SK-N-SH treated with all-trans-retinoic acid at 6 μM for 48 hours (cell line): ENCODE data around the gene ANTXRL.
"Not testable (repeated sequence)": the region's sequence is repeated elsewhere in the genome, so short reads cannot be mapped to it uniquely, and the experiment has no call there.

Experiments used
- ATAC-seq: fragments of 200-7000 bp; cut with Tn5 transposase; 3 replicates; pipeline ENCODE4 v1.9.1; 2020; ENCODE audit warnings: mild to moderate bottlenecking, moderate library complexity
- BACH2 ChIP-seq: fragments of 250-450 bp; sonication (Bioruptor Pico); IDR thresholded peaks from 2 replicates; pipeline ENCODE4 v1.9.0; 2021; ENCODE audit warnings: mild to moderate bottlenecking, borderline replicate concordance
- CREB5 ChIP-seq: fragments of 250-450 bp; sonication (Bioruptor Pico); IDR thresholded peaks from 2 replicates; pipeline ENCODE4 v1.5.1; 2020; ENCODE audit warnings: low read depth, mild to moderate bottlenecking, moderate library complexity
- CSDC2 ChIP-seq: fragments of 250-450 bp; sonication (Bioruptor Pico); IDR thresholded peaks from 2 replicates; pipeline ENCODE4 v1.5.0; 2020; ENCODE audit warnings: mild to moderate bottlenecking, moderate library complexity
- CSRNP3 ChIP-seq: fragments of 250-450 bp; sonication (Bioruptor Pico); IDR thresholded peaks from 2 replicates; pipeline ENCODE4 v1.5.1; 2021; ENCODE audit warnings: mild to moderate bottlenecking, moderate library complexity
- GLIS3 ChIP-seq: fragments of 250-450 bp; sonication (Bioruptor Pico); IDR thresholded peaks from 2 replicates; pipeline ENCODE4 v1.5.0; 2020; ENCODE audit warnings: mild to moderate bottlenecking, moderate library complexity
- ISL1 ChIP-seq: fragments of 250-450 bp; sonication (Bioruptor Pico); IDR thresholded peaks from 2 replicates; pipeline ENCODE4 v2.1.2; 2022; ENCODE audit warnings: mild to moderate bottlenecking, moderate library complexity
- OSR1 ChIP-seq: fragments of 250-450 bp; sonication (Bioruptor Pico); IDR thresholded peaks from 2 replicates; pipeline ENCODE4 v1.8.0; 2022; ENCODE audit warnings: moderate library complexity, mild to moderate bottlenecking, inconsistent platforms
- PATZ1 ChIP-seq: fragments of 250-450 bp; sonication (Bioruptor Pico); IDR thresholded peaks from 2 replicates; pipeline ENCODE4 v1.8.0; 2020; ENCODE audit warnings: mild to moderate bottlenecking, moderate library complexity, borderline replicate concordance
- POU6F1 ChIP-seq: fragments of 250-450 bp; sonication (Bioruptor Pico); IDR thresholded peaks from 2 replicates; pipeline ENCODE4 v1.8.0; 2021; ENCODE audit warnings: low read depth, mild to moderate bottlenecking, moderate library complexity, borderline replicate concordance
- PPARA ChIP-seq: fragments of 250-450 bp; sonication (Bioruptor Pico); IDR thresholded peaks from 2 replicates; pipeline ENCODE4 v1.5.0; 2020; ENCODE audit warnings: mild to moderate bottlenecking, borderline replicate concordance
- SNAI2 ChIP-seq: fragments of 250-450 bp; sonication (Bioruptor Pico); IDR thresholded peaks from 2 replicates; pipeline ENCODE4 v1.5.0; 2020; ENCODE audit warnings: mild to moderate bottlenecking, moderate library complexity
- TCF4 ChIP-seq: fragments of 250-450 bp; sonication (Bioruptor Pico); IDR thresholded peaks from 2 replicates; pipeline ENCODE4 v1.8.0; 2021; ENCODE audit warnings: mild to moderate bottlenecking, moderate library complexity, borderline replicate concordance
- TOX ChIP-seq: fragments of 250-450 bp; sonication (Bioruptor Pico); IDR thresholded peaks from 2 replicates; pipeline ENCODE4 v1.8.0; 2021; ENCODE audit warnings: mild to moderate bottlenecking, moderate library complexity, borderline replicate concordance
- TSHZ2 ChIP-seq: fragments of 250-450 bp; sonication (Bioruptor Pico); IDR thresholded peaks from 2 replicates; pipeline ENCODE4 v1.5.0; 2020; ENCODE audit warnings: mild to moderate bottlenecking, moderate library complexity
- ZFP3 ChIP-seq: fragments of 250-450 bp; sonication (Bioruptor Pico); IDR thresholded peaks from 2 replicates; pipeline ENCODE4 v1.5.0; 2020; ENCODE audit warnings: mild to moderate bottlenecking, moderate library complexity
- ZFP30 ChIP-seq: fragments of 450-650 bp; formaldehyde crosslinking; IDR thresholded peaks from 2 replicates; pipeline ENCODE4 v1.5.0; 2022; ENCODE audit warnings: mild to moderate bottlenecking, moderate library complexity
- ZNF565 ChIP-seq: fragments of 450-650 bp; formaldehyde crosslinking; conservative IDR thresholded peaks from 2 replicates; pipeline ENCODE4 v1.5.0; 2020; ENCODE audit warnings: low read depth, mild to moderate bottlenecking, moderate library complexity
- ZNF70 ChIP-seq: fragments of 450-650 bp; formaldehyde crosslinking; IDR thresholded peaks from 2 replicates; pipeline ENCODE4 v1.5.0; 2020; ENCODE audit warnings: mild to moderate bottlenecking, moderate library complexity
- ZNF8 ChIP-seq: fragments of 450-650 bp; formaldehyde crosslinking; IDR thresholded peaks from 2 replicates; pipeline ENCODE4 v1.5.0; 2020; ENCODE audit warnings: mild to moderate bottlenecking, moderate library complexity

Gene ANTXRL

GRCh38 chr10:46267132-46267985, 19.4 kb upstream of the ANTXRL start (continued):
- TF ChIP-seq CSRNP3 (no peak), TOX (no peak), CSDC2 (CRISPR knock-in tag) (no peak)

- ATAC-seq = no peak
- TF ChIP-seq PPARA (CRISPR knock-in tag) (no peak), ZFP3 (CRISPR knock-in tag) (no peak), CREB5 (CRISPR knock-in tag) (no peak), TOX (no peak), CSDC2 (CRISPR knock-in tag) (no peak), ISL1 (CRISPR knock-in tag) (no peak), CSRNP3 (no peak), ZNF70 (CRISPR knock-in tag) (no peak)
These were observed 18.5 kb upstream of the ANTXRL start for GRCh38 chr10:46268076-46268881.

GRCh38 chr10:46269554-46270053, 17.2 kb upstream of the ANTXRL start:
- ATAC-seq = not testable (repeated sequence)

- TF ChIP-seq TCF4 (CRISPR knock-in tag) = no peak
- TF ChIP-seq ZNF8 (CRISPR knock-in tag) = no peak
- no peak for TF ChIP-seq CSDC2 (CRISPR knock-in tag)
- TF ChIP-seq TSHZ2 = no peak
- no peak for TF ChIP-seq PATZ1 (CRISPR knock-in tag)
- no peak for TF ChIP-seq TOX
- TF ChIP-seq POU6F1 = no peak
- no peak for TF ChIP-seq SNAI2 (CRISPR knock-in tag)
- TF ChIP-seq ZFP30 (CRISPR knock-in tag) = no peak
- no peak for TF ChIP-seq GLIS3 (CRISPR knock-in tag)
- no peak for TF ChIP-seq ZNF70 (CRISPR knock-in tag)
- TF ChIP-seq ZNF565 (CRISPR knock-in tag) = no peak
- no peak for TF ChIP-seq BACH2
- no peak for TF ChIP-seq OSR1 (CRISPR knock-in tag)
These were observed 16.5 kb upstream of the ANTXRL start for GRCh38 chr10:46270086-46270811.

GRCh38 chr10:46270963-46271530, 15.8 kb upstream of the ANTXRL start:
- not testable (repeated sequence) for ATAC-seq

More at GRCh38 chr10:46270086-46270811, 16.5 kb upstream of the ANTXRL start:
- ATAC-seq = no peak
